Ectodermal cell (in vitro differentiated cells): Measurements from ENCODE around the gene SMIM3.
A peak's percentile ranks its signal among the peaks of the same experiment; 100 is the strongest.

Experiments
- H3K27ac ChIP-seq: 2 replicates; pipeline ENCODE4 v1.7.0; 2013; ENCODE audit warnings: mild to moderate bottlenecking, low read depth, low read length; ENCODE audit not compliant: insufficient read depth, poor library complexity, severe bottlenecking
- H3K27me3 ChIP-seq: 2 replicates; pipeline ENCODE4 v1.7.0; 2013; ENCODE audit warnings: mild to moderate bottlenecking, low read length; ENCODE audit not compliant: insufficient read depth, control insufficient read depth, poor library complexity, severe bottlenecking
- H3K36me3 ChIP-seq: one replicate; pipeline ENCODE4 v1.7.0; 2013; ENCODE audit warnings: low read length; ENCODE audit not compliant: control insufficient read depth, insufficient read depth
- H3K4me1 ChIP-seq: one replicate; pipeline ENCODE4 v1.7.0; 2013; ENCODE audit warnings: low read length; ENCODE audit not compliant: control insufficient read depth, insufficient read depth
- H3K4me3 ChIP-seq: 2 replicates; pipeline ENCODE4 v1.7.0; 2013; ENCODE audit warnings: low read depth, low read length, control low read depth; ENCODE audit not compliant: insufficient read depth
- H3K9me3 ChIP-seq: 2 replicates; pipeline ENCODE4 v1.7.0; 2013; ENCODE audit warnings: mild to moderate bottlenecking, low read length, moderate library complexity; ENCODE audit not compliant: control insufficient read depth
- WGBS, 2 experiments: methylation state at CpG; one replicate each; pipeline ENCODE4 v1.1.7; 2013; ENCODE audit warnings: missing lambda C conversion rate in 2 of 2; 5-methylcytosine and 5-hydroxymethylcytosine counted together

SMIM3 gene

GRCh38 chr5:150765011-150765798, 13.4 kb upstream of the SMIM3 start:
- H3K27me3 ChIP-seq = peaks cover 10% of the 10 kb centered on the region
- no peak overlapping the region for H3K4me3 ChIP-seq
- H3K4me1 ChIP-seq = no peaks in the 10 kb centered on the region
- H3K27ac ChIP-seq = no peak overlapping the region
- no peaks in the 10 kb centered on the region for H3K9me3 ChIP-seq
- H3K36me3 ChIP-seq = no peaks in the 10 kb centered on the region
- WGBS, 2 experiments = 75 to 88% methylated on average over 2 of the region's 2 CpGs

- Histone ChIP-seq H3K36me3 (no peaks in the 10 kb centered on the region), H3K27ac (no peak overlapping the region), H3K4me3 (no peak overlapping the region), H3K4me1 (no peaks in the 10 kb centered on the region), H3K9me3 (no peaks in the 10 kb centered on the region), H3K27me3 (peaks cover 10% of the 10 kb centered on the region)
- WGBS, 2 experiments = 100% methylated on average over 1 of the region's 1 CpG; no CpG with 5 or more reads in 1 of the 2 experiments
These were observed 12.8 kb upstream of the SMIM3 start for GRCh38 chr5:150765799-150766169.

GRCh38 chr5:150766251-150766650, 12.3 kb upstream of the SMIM3 start:
- WGBS, 2 experiments = 94% methylated on average over 2 of the region's 2 CpGs
- no peaks in the 10 kb centered on the region for H3K4me1 ChIP-seq
- H3K27me3 ChIP-seq = peaks cover 10% of the 10 kb centered on the region
- H3K4me3 ChIP-seq = no peak overlapping the region
- no peak overlapping the region for H3K27ac ChIP-seq
- H3K9me3 ChIP-seq = no peaks in the 10 kb centered on the region
- H3K36me3 ChIP-seq = no peaks in the 10 kb centered on the region

GRCh38 chr5:150771034-150771795, 7.3 kb upstream of the SMIM3 start:
- peaks cover 10% of the 10 kb centered on the region for H3K27me3 ChIP-seq
- H3K36me3 ChIP-seq = no peaks in the 10 kb centered on the region
- H3K4me1 ChIP-seq = no peaks in the 10 kb centered on the region
- H3K27ac ChIP-seq = no peak overlapping the region
- H3K4me3 ChIP-seq = no peak overlapping the region
- WGBS, 2 experiments = 86% methylated on average over 1 of the region's 1 CpG; no CpG with 5 or more reads in 1 of the 2 experiments
- no peaks in the 10 kb centered on the region for H3K9me3 ChIP-seq

GRCh38 chr5:150774145-150774544, 4.4 kb upstream of the SMIM3 start:
- Histone ChIP-seq H3K27me3 (peaks cover 5% of the 10 kb centered on the region), H3K36me3 (no peaks in the 10 kb centered on the region), H3K9me3 (no peaks in the 10 kb centered on the region), H3K4me1 (no peaks in the 10 kb centered on the region), H3K4me3 (no peak overlapping the region), H3K27ac (no peak overlapping the region)
- 94 to 100% methylated on average over 1 of the region's 1 CpG for WGBS, 2 experiments

GRCh38 chr5:150777685-150778084, 872 bp upstream of the SMIM3 start:
- no peaks in the 10 kb centered on the region for H3K27me3 ChIP-seq
- no peak overlapping the region for H3K4me3 ChIP-seq
- H3K9me3 ChIP-seq = no peaks in the 10 kb centered on the region
- no peaks in the 10 kb centered on the region for H3K36me3 ChIP-seq
- H3K27ac ChIP-seq = no peak overlapping the region
- H3K4me1 ChIP-seq = peaks cover 5% of the 10 kb centered on the region
- 76 to 77% methylated on average over 3 of the region's 3 CpGs for WGBS, 2 experiments

- H3K4me1 ChIP-seq = peaks cover 5% of the 10 kb centered on the region
- WGBS, 2 experiments = 27 to 31% methylated on average over 7 of the region's 7 CpGs
- H3K36me3 ChIP-seq = no peaks in the 10 kb centered on the region
- H3K9me3 ChIP-seq = no peaks in the 10 kb centered on the region
- peak overlapping the region; percentile 71 for H3K4me3 ChIP-seq
- no peaks in the 10 kb centered on the region for H3K27me3 ChIP-seq
- H3K27ac ChIP-seq = peak overlapping the region; percentile 72
These were observed 455 bp upstream of the SMIM3 start for GRCh38 chr5:150778088-150778516.

GRCh38 chr5:150779397-150780186, 1.0 kb downstream of the SMIM3 start:
- Histone ChIP-seq H3K27me3 (no peaks in the 10 kb centered on the region), H3K27ac (no peak overlapping the region), H3K4me1 (peaks cover 5% of the 10 kb centered on the region), H3K4me3 (peak overlapping the region; percentile 71), H3K9me3 (no peaks in the 10 kb centered on the region), H3K36me3 (no peaks in the 10 kb centered on the region)
- WGBS, 2 experiments = 27 to 29% methylated on average over 12 to 13 of the region's 13 CpGs

GRCh38 chr5:150780187-150780692, 1.7 kb downstream of the SMIM3 start:
- Histone ChIP-seq H3K36me3 (no peaks in the 10 kb centered on the region), H3K27me3 (no peaks in the 10 kb centered on the region), H3K9me3 (no peaks in the 10 kb centered on the region), H3K4me3 (no peak overlapping the region), H3K27ac (no peak overlapping the region), H3K4me1 (peaks cover 5% of the 10 kb centered on the region)
- WGBS, 2 experiments = 65 to 72% methylated on average over 6 of the region's 6 CpGs
